Breast epithelium (tissue), 4 donors: ENCODE measurements around the gene ZNF384. TPM values are rescaled to one million over a fixed set of nuclear protein-coding genes. Genes with fewer than 3 reads are reported as not detected.

Source experiments
- DNase-seq, 2 donors: peaks; one replicate each; pipeline ENCODE4 v3.0.0-alpha.2; 2019; ENCODE audit warnings: low spot score in 2 of 2
- H3K27ac ChIP-seq, 2 donors: fragments of 200-600 bp; sonication (generic) in 1 of 2; one replicate each; pipeline ENCODE4 v1.5.1; 2016 to 2019; ENCODE audit warnings: mild to moderate bottlenecking in 1 of 2
- H3K27me3 ChIP-seq, 2 donors: fragments of 200-600 bp; sonication (generic) in 1 of 2; one replicate each; pipeline versions ENCODE4 v1.5.1 to v1.6.0; 2017 to 2019; ENCODE audit warnings: control low read depth in 1 of 2, mild to moderate bottlenecking in 1 of 2
- H3K36me3 ChIP-seq: fragments of 200-600 bp; one replicate; pipeline ENCODE4 v1.5.1; 2019
- H3K4me1 ChIP-seq, 2 donors: fragments of 200-600 bp; sonication (generic); one replicate each; pipeline ENCODE4 v1.5.1; 2016 to 2019; ENCODE audit warnings: control low read depth in 1 of 2
- H3K4me3 ChIP-seq, 3 donors: fragments of 200-600 bp; sonication (generic); 1 replicate in 2 of 3; 2 replicates in 1 of 3; pipeline ENCODE4 v1.5.1; 2016 to 2019; ENCODE audit warnings: mild to moderate bottlenecking in 3 of 3, moderate library complexity in 2 of 3
- H3K9me3 ChIP-seq, 2 donors: fragments of 200-600 bp; sonication (generic) in 1 of 2; one replicate each; pipeline ENCODE4 v1.5.1; 2016 to 2019; ENCODE audit warnings: control low read depth in 1 of 2
- CTCF ChIP-seq, 3 donors: fragments of 450-650 bp; IDR thresholded peaks; one replicate each; pipeline ENCODE4 v1.5.1; 2016 to 2017; ENCODE audit warnings: antibody characterized with exemption in 3 of 3, mild to moderate bottlenecking in 3 of 3, moderate library complexity in 3 of 3
- POLR2A ChIP-seq: fragments of 450-650 bp; IDR thresholded peaks from one replicate; pipeline ENCODE4 v1.6.1; 2016; ENCODE audit warnings: antibody characterized with exemption, mild to moderate bottlenecking, moderate library complexity
- POLR2AphosphoS5 ChIP-seq, 3 donors: sonication (generic); formaldehyde crosslinking; IDR thresholded peaks; one replicate each; pipeline ENCODE4 v1.6.1; 2017; ENCODE audit warnings: antibody characterized with exemption in 3 of 3
- intact Hi-C: fragments of 100-400 bp; cut with DNase I; formaldehyde crosslinking; loops from one replicate; pipeline ENCODE4 v1.15.1; 2023; ENCODE audit warnings: low total_unique reads
- total RNA-seq, 3 donors: library from RNA; depleted of rRNA; stranded (reverse); fragments of >200 nt; gene quantifications; one replicate each; pipeline ENCODE4 v1.1.0, GENCODE V29; 2016

Gene ZNF384
- total RNA-seq, 3 donors from 2014 or later = 34.4 to 57.0 (median 49.5) TPM

GRCh38 chr12:6650832-6651231 is 38.3 kb downstream of the ZNF384 start:
- no peaks in the 10 kb centered on the region for H3K4me1 ChIP-seq
- intact Hi-C loops = no loop called here
- H3K27ac ChIP-seq = no peak overlapping the region
- H3K9me3 ChIP-seq = no peaks in the 10 kb centered on the region
- TF ChIP-seq CTCF (IDR thresholded peaks at IDR 0.05) (no peak), POLR2AphosphoS5 (IDR thresholded peaks at IDR 0.05) (no peak), POLR2A (no peak)
- no peak for DNase-seq
- H3K36me3 ChIP-seq = peaks cover 17% of the 10 kb centered on the region
- H3K27me3 ChIP-seq = no peaks in the 10 kb centered on the region
- H3K4me3 ChIP-seq = no peak overlapping the region

GRCh38 chr12:6647083-6647604 is 42.0 kb downstream of the ZNF384 start, which contains the start of gene ACRBP:
Gene ACRBP, minus strand, starts transcription at chr12:6647432. Its CDS starts 66 bp downstream, at chr12:6647366.
- no peaks in the 10 kb centered on the region for H3K9me3 ChIP-seq
- intact Hi-C loops = no loop called here
- peak within 1 kb of the TSS in 1 of 2 donors; percentile 57 for H3K27ac ChIP-seq
- DNase-seq = peak; percentile 70 to 79
- H3K36me3 ChIP-seq = peaks cover 10% of the 10 kb centered on the region
- H3K4me1 ChIP-seq = no peaks in the 10 kb centered on the region
- H3K27me3 ChIP-seq = no peaks in the 10 kb centered on the region
- H3K4me3 ChIP-seq = peak within 1 kb of the TSS; percentile 43 to 55 (median 44)
- TF ChIP-seq POLR2AphosphoS5 (IDR thresholded peaks at IDR 0.05) (no peak), POLR2A (no peak), CTCF (IDR thresholded peaks at IDR 0.05) (no peak)

DNA sequence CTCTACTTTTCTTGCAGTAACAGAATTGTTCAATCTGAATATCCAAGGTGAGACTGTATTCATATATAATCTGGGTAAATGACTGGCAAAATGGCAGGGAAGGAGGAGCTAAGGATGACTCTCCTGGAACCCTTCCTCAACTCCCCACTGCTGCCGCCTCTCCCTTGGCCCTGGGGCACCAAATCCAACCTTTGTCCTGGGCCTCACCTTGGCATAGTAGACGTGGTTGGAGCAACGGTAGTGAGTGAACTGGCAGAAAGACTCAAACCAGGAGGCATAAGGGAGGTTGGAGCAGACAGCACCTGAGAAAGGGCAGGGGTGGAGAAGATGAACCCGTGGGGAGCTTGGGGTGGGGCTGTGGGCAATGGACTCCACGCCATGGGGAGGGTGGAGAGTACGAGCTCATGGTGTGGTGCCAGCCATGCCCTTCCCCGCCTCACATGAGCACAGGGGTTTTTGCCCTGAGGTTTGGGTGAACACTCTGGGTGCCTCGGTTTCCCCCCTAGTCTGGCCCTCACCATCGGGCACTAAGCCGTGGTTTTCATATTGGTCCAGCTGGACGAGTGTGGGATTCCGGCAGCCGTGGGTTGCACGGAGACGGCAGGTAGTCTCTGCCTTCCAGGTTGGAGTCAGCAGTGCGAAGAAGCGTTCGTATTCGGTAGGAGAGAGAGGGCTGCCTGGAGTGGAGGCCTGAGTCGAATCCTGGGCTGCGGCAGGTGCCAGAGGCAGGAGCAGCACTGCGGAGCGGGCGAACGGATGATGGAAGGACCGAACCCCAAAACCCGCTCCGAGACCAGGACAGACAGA is 42.7 kb downstream of the ZNF384 start:
- H3K27ac ChIP-seq = peak overlapping the region in 1 of 2 donors; percentile 57
- TF ChIP-seq POLR2A (no peak), POLR2AphosphoS5 (IDR thresholded peaks at IDR 0.05) (no peak), CTCF (IDR thresholded peaks at IDR 0.05) (no peak)
- intact Hi-C loops = no loop called here
- H3K4me3 ChIP-seq = peak overlapping the region; percentile 43 to 55 (median 44)
- no peaks in the 10 kb centered on the region for H3K9me3 ChIP-seq
- no peaks in the 10 kb centered on the region for H3K4me1 ChIP-seq
- H3K36me3 ChIP-seq = peaks cover 10% of the 10 kb centered on the region
- H3K27me3 ChIP-seq = no peaks in the 10 kb centered on the region
- no peak for DNase-seq

- Histone ChIP-seq H3K36me3 (no peaks in the 10 kb centered on the region), H3K27ac (no peak overlapping the region), H3K4me3 (no peak overlapping the region), H3K27me3 (no peaks in the 10 kb centered on the region), H3K4me1 (no peaks in the 10 kb centered on the region), H3K9me3 (no peaks in the 10 kb centered on the region)
- TF ChIP-seq POLR2A (no peak), POLR2AphosphoS5 (IDR thresholded peaks at IDR 0.05) (no peak), CTCF (IDR thresholded peaks at IDR 0.05) (no peak)
- intact Hi-C loops = no loop called here
- no peak for DNase-seq
These were observed 44.3 kb downstream of the ZNF384 start for GRCh38 chr12:6644903-6645302.

DNA sequence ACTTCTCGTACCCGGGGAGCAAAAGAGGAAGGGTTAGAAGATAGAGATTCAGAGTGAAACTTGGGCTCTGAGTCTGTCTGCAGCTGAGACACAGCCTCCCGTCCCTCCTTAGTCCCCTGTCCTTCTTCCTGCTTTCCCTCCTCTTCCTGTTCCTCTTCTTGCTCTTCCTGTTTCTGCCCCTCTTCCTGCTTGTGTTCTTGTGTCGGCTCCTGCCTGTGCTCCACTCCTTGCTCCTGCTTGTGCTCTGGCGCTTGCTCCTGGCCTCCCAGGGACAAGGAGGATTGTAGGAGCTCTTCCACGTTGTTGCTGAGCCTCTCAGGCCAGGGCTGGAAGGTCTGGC is 44.9 kb downstream of the ZNF384 start:
- Histone ChIP-seq H3K4me1 (no peaks in the 10 kb centered on the region), H3K27ac (no peak overlapping the region), H3K27me3 (no peaks in the 10 kb centered on the region), H3K36me3 (no peaks in the 10 kb centered on the region), H3K4me3 (no peak overlapping the region), H3K9me3 (no peaks in the 10 kb centered on the region)
- no peak for DNase-seq
- intact Hi-C loops = no loop called here
- no peak for TF ChIP-seq POLR2A
- TF ChIP-seq POLR2AphosphoS5 (IDR thresholded peaks at IDR 0.05) = peak in 1 of 3 donors; percentile 22
